ENCODE data around the gene XCR1.

DNA sequence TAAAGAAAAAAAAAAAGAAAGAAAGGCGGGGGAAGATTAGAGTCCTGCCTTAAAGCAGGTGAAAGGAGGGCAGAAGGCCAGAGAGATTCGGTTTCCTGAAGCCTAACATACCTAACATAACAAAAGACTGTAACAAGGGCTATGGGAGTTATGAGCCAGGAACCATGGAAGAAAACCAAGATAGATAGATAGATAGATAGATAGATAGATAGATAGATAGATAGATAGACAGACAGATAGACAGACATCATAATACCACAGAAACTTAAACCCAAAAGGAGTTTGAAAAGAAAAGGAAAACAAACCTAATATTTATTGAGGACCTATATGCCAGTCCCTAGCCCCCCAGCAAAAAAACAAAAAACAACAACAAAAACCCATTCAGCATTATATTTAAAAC is 29.3 kb downstream of the XCR1 start:
- TF ChIP-seq POLR2AphosphoS5 (IDR thresholded peaks at IDR 0.05) (no peak), POLR2A (IDR thresholded peaks at IDR 0.05) (no peak)
